Measurements from ENCODE around the gene RPS24.
"Not testable (repeated sequence)": the region's sequence is repeated elsewhere in the genome, so short reads cannot be mapped to it uniquely, and the experiment has no call there.

The RPS24 gene

GRCh38 chr10:78049851-78050250 is 16.2 kb downstream of the RPS24 start:
- no peak for DNase-seq (ENCODE audit: low read depth)

GRCh38 chr10:78053211-78053868 is 19.7 kb downstream of the RPS24 start:
- TF ChIP-seq, protein P1, sequence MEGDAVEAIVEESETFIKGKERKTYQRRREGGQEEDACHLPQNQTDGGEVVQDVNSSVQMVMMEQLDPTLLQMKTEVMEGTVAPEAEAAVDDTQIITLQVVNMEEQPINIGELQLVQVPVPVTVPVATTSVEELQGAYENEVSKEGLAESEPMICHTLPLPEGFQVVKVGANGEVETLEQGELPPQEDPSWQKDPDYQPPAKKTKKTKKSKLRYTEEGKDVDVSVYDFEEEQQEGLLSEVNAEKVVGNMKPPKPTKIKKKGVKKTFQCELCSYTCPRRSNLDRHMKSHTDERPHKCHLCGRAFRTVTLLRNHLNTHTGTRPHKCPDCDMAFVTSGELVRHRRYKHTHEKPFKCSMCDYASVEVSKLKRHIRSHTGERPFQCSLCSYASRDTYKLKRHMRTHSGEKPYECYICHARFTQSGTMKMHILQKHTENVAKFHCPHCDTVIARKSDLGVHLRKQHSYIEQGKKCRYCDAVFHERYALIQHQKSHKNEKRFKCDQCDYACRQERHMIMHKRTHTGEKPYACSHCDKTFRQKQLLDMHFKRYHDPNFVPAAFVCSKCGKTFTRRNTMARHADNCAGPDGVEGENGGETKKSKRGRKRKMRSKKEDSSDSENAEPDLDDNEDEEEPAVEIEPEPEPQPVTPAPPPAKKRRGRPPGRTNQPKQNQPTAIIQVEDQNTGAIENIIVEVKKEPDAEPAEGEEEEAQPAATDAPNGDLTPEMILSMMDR (conservative IDR thresholded peaks at IDR 0.05; ENCODE audit: low read length), result no peak
- peak; percentile 83 for DNase-seq (ENCODE audit: low read depth)
- no peak overlapping the region for H3K4me3 ChIP-seq (ENCODE audit: low read length)

More at GRCh38 chr10:78049851-78050250, 16.2 kb downstream of the RPS24 start:
- TF ChIP-seq, protein P1 (conservative IDR thresholded peaks at IDR 0.05; ENCODE audit: low read length), result no peak
- H3K4me3 ChIP-seq (ENCODE audit: low read length), result no peak overlapping the region

DNA sequence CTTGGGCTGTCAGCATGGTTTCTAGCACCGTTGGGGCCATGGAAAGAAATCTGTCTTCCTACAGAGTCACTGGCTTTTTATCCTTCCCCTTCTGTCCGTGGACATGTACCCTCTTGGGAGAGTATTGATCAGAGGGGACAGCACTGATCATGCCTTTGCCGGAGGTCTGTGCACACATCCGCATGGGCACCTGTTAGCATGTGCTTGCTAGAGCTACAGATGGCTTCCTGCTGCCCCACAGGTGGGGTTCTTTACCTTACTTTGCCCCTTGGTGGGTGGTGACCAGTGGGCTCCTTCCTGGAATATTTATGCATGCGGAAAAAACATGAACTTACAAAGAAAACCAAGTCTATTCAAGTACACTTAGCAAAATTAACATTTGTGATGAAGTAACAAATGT is 24.9 kb downstream of the RPS24 start:
- no peak for DNase-seq (ENCODE audit: low read depth)
- TF ChIP-seq, protein P1 (conservative IDR thresholded peaks at IDR 0.05; ENCODE audit: low read length), result no peak
- H3K4me3 ChIP-seq (ENCODE audit: low read length), result no peak overlapping the region

DNA sequence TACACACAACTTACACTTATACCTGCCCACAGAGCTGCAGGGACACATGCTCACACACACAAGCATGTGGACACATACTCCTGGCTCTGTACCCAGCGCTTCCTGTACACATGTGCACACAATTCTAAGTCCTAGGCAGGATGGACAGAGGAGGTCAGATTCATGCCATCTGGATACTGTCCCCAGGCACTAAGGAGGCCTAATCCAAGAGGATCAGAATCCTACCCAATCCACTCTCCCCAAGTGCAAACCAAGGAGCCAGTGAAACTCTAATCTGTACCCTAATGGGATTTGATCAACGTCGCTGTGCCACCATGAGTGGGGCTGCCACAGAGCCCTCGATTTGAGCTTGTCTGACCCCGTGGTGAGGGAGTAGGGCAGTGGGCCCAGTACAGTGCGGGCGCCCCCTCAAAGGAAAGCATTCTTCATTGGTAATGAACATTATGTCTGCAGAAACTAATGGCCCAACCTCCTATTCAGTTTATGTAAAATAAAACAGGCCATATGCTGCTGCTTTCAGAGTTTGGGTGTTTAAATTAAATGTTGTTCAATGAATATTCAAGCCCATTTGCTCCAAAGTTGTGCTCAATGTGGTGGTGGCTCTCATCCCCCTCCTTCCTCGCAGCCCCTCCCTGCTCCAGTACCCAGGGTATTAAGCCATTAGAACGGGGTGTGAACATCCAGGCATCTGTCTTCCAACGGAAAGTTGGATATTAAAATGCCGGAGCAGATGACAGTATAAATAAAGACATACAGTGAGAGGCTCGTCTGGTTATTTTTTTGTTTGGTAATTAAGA is 26.4 kb downstream of the RPS24 start:
- no peak overlapping the region for H3K4me3 ChIP-seq (ENCODE audit: low read length)
- no peak for DNase-seq (ENCODE audit: low read depth)
- TF ChIP-seq, protein P1 (conservative IDR thresholded peaks at IDR 0.05; ENCODE audit: low read length), result no peak

DNA sequence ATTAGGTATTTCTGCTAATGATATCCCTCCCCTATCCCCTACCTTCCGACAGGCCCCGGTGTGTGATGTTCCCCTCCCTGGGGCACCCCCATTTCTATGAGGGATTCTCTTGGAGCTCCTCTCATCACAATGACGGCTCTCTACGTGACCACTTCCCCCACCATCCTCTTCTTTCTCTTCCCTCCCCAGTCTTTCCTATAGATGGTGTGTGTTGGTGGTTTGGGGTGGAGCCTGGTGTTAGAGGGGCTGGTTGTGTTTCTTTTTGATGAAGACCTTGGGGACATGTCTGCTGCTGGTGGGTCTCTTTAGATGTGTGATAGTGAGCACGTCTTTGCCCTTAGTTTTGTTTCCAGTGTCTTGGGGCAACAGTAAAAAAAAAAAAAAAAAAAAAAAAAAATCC is 28.6 kb downstream of the RPS24 start:
- no peak overlapping the region for H3K4me3 ChIP-seq (ENCODE audit: low read length)
- TF ChIP-seq, protein P1 (conservative IDR thresholded peaks at IDR 0.05; ENCODE audit: low read length), result no peak
- no peak for DNase-seq (ENCODE audit: low read depth)

DNA sequence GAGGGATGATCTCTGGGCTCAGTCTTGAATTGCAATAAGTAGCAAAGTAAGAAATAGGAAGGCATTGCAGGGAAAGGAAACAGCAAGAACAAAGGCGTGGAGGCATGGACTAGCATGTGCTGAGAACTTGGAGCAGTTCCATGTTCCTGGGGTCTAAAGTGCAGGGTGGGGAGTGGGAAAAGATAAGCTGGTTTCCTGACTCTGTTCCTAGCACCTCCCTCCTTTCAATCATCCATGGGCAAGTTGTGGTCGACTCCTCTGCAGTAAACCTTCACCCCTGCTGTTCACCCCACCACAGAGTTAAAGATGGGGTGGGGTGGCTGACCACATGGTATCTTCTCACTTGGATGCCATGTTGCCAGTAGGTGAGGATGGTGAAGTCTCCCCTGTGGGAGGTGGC is 29.6 kb downstream of the RPS24 start:
- TF ChIP-seq, protein P1 (conservative IDR thresholded peaks at IDR 0.05; ENCODE audit: low read length), result no peak
- DNase-seq (ENCODE audit: low read depth), result no peak
- no peak overlapping the region for H3K4me3 ChIP-seq (ENCODE audit: low read length)

DNA sequence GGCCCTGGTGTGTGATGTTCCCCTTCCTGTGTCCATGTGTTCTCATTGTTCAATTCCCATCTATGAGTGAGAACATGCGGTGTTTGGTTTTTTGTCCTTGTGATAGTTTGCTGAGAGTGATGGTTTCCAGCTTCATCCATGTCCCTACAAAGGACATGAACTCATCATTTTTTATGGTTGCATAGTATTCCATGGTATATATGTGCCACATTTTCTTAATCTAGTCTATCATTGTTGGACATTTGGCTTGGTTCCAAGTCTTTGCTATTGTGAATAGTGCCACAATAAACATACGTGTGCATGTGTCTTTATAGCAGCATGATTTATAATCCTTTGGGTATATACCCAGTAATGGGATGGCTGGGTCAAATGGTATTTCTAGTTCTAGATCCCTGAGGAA is 31.3 kb downstream of the RPS24 start:
- H3K4me3 ChIP-seq (ENCODE audit: low read length); DNase-seq (ENCODE audit: low read depth): not testable (repeated sequence)

Measured in AG10803 (cell line).